ENCODE data around the gene FKBP8.

FKBP8 gene

GRCh38 chr19:18483119-18483890 is 60.1 kb downstream of the FKBP8 start:
- peaks cover 6% of the 10 kb centered on the region for H3K36me3 ChIP-seq (ENCODE audit: control insufficient read depth, insufficient read depth, low read length)
- peaks cover 5% of the 10 kb centered on the region for H3K4me1 ChIP-seq (ENCODE audit: control insufficient read depth, insufficient read depth, low read length)
- H3K9ac ChIP-seq (ENCODE audit: low read depth, low read length) = no peak overlapping the region

More at GRCh38 chr19:18483119-18483890, 60.1 kb downstream of the FKBP8 start:
- H3K9me3 ChIP-seq (ENCODE audit: control insufficient read depth, insufficient read depth, low read length) = no peaks in the 10 kb centered on the region
- H3K27me3 ChIP-seq (ENCODE audit: control insufficient read depth, insufficient read depth, low read length) = no peaks in the 10 kb centered on the region
- H3K4me3 ChIP-seq (ENCODE audit: low read depth, low read length) = no peak overlapping the region
